Suppressor macrophage treated with lipopolysaccharide for 4 hours (primary cell): Measurements from ENCODE around the gene POLR2E.

Experiments
- DNase-seq: peaks from one replicate; pipeline ENCODE4 v3.0.0-alpha.2; 2020

POLR2E gene

DNA sequence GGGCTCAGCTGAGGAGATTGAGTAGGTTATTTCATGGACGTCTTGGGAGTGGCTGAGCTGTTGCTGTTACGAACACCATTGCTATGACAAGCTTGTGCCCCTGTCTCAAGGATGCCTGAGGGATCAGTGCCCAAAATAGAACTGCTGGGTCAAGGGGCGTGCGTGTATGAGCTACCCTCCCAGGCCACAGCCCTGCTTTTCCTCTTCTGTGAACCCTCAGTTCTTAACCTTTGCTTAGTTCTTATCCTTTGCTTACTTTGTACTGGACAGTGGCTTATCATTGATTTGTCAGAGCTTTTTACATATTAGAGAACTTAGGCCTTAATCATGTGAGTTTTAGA is 19.2 kb downstream of the POLR2E start:
- DNase-seq, result no peak

DNA sequence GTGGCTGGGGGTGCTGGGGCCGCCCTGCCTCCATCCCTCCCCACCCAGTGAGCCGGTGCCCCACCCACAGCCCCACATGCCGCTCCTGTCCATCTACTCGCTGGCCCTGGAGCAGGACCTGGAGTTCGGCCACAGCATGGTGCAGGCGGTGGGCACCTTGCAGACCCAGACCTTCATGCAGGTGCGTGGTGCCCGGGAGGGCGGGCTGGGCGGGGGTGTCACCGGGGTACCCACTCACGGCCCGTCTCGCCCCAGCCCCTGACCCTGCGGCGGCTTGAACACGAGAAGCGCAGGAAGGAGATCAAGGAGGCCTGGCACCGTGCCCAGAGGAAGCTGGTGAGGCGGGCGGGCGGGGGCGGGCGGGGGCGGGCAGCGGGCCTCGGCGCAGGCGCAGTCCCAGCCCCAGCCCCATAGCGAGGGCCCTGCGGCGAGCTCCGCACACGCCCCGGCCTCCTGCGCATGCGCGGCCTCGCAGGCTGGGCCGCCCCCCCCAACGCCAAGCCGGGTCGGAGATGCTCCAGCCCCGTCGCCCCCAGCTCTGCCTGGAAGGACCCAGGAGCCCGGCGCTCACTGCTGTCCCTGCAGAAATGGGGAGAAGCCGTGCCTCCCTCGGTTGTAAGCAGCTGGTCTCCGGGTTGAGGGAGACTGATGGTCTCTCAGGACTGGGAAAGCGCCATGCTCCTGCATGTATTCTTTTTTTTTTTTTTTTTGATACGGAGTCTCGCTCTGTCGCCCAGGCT is 20.5 kb downstream of the POLR2E start:
- DNase-seq, result peak; percentile 86

DNA sequence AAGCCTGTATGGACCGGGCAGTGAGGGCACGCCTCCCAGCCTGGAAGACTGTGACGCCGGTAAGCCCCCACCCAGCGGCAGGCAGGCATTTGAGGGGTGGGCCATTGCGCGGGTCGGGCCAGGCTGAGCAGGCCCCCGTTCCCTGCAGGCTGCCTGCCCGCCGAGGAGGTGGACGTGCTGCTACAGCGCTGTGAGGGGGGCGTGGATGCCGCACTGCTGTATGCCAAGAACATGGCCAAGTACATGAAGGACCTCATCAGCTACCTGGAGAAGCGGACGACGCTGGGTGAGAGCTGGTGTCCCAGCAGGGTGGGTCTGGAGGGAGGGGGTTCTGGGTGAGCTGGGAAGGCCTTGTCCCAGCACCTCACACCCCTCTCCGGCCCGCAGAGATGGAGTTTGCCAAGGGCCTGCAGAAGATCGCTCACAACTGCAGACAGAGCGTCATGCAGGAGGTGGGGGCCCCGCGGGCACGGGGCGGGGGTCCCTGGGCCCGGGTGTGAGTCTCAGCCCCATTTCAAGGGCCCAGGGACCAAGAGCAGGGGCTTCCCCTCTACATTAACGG is 21.1 kb downstream of the POLR2E start:
- no peak for DNase-seq

DNA sequence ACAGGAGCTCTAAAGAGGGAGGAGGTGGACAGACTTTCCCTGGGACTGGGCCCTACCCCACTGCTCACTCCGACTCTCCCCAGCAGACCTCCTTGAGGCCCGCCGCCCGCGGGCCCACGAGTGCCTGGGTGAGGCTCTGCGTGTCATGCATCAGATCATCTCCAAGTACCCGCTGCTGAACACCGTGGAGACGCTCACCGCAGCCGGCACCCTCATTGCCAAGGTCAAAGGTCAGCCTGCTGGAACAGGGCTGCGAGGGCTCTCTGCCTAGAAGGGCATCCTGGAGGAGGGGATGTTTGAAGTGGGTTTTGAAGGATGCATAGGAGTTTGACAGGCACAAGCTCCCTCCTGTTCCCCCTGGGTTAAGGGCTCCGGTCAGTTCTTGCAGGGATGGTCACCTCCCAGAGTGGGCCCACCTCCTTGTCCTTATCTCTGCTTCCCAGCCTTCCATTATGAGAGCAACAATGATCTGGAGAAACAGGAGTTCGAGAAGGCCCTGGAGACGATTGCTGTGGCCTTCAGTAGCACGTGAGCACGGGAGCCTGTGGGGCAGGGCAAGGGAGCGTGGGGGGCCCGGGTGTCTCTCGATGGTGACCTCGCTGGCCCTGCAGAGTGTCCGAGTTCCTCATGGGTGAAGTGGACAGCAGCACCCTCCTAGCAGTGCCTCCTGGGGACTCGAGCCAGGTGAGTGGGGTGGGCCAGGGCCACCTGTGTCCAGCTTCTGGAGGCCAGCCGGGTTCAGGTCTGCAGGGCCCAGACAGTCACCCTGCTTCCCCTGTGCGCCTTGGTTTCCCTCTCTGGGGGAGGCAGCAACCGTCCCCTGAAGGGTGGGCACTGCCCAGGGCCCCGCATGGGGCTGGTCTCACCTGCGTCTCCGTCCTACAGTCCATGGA is 21.9 kb downstream of the POLR2E start:
- DNase-seq, result no peak

DNA sequence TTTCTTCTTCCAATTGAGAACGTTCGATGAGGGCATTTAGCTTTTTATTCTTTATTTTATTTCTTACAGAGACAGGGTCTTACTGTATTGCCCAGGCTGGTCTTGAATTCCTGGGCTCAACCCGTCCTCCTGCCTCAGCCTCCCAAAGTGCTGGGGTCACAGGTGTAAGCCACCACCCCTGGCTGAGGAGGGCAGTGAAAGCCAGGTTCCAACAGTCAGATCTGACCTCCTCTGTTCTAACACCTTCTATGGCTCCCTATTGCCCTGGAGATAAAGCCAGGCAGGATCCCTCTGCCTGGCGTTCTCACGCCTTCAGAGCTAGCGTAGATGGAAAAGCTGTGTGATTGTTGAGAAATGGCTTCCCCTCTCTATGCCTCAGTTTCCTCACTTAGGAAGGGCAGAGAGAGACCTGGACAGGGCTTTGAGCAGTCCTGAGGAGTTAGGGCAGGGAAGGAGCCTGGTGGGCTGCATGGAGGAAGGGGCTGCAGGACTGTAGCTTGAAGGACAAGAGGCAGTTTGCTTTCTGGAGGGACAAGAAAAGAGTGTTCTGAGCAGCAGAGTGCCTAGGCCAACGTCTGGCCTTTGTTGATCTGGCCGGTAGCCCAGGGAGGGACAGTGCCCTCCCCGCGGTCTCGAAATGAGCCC is 22.7 kb downstream of the POLR2E start:
- no peak for DNase-seq

DNA sequence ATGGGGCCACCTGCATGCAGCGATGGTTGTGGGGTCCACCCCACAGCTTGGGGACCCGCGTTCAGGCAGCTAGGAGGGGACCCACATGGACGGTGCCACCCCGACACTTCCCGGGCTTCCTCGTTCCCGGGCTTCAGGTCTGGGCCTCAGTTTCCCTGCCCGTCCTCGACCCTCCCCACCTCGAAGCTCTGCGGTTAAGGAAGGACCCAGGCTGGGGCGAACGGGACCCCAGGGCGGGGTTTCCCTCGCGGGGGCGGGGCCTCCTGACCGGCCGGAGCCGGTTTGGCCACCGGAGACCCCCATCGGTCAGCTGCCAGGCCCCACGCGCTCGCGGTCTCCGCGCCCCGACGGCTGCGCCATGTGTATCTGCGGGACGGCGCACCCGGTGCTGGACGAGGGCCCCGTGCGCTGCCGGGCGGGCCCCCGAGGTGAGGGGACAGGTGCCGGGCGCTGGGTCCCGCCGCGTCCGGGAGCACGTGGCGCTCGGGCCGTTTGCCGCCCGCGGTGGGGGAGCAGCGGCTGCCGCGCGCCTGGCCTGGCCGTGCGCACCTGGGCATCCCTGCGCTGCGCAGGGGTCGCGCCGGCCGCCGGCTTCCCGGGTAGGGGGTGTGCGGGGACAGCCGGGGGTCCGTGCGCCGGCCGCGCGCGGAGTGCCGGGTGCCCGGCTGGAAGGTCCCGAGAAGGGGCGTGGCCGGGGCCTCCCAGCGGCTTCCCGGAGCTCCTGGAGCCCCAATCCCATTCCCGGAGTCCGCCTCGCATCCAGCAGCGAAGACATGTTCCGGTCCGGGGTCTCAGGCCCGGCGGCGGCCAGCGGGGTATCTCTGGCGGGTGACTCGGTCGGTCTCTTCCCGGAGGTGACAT is 24.0 kb downstream of the POLR2E start:
- DNase-seq, result no peak

DNA sequence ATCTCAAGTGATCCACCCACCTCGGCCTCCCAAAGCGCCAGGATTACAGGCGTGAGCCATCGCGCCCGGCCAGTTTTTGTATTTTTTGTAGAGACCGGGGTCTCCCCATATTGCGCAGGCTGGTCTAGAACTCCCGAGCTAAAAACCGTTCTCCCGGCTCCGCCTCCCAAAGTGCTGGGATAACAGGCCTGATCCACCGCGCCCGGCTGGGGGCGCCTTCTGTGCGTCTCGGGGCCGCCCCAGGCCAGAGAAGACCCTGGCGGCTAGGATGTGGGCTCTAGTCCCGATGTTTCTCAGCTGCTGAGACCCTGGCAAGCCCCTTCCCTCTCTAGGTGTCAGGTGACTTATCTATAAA is 24.6 kb downstream of the POLR2E start:
- DNase-seq, result no peak

DNA sequence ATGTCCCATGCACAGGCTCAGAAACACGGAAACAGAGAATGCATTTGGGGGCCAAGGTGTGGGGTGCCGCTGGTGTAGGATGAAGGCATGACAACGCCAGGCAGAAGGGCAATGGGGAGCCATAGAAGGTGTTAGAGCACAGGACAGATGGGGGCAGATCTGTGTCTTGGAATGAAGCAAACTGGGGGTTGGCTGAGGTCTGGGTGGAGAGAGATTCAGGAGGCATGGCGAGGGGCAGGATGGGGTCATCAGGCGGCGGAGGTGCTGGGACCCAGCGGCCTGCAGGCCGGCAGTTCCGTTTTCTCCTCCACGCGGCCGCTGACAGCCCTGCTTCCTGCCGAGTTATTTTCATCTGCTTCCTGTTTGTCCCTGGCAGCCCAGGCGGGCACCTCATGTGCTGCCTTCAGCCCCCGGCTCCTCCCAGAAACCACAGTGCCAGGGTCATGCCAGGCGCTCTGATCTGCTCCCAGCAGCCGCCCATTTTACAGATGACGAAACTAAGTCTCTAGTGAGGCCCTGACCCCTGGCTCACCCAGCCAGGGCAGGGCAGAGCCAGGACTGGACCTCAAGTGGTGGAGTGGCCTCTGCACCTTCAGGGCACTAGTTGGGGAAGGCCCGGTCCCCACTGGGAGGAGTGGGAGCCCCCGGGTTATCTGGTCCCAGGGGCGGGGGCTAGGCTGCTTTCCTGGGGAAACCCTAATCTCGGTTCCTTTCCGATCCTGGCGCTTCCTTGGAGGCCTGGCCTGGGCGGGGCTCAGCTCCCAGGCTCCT is 26.0 kb downstream of the POLR2E start:
- DNase-seq, result peak; percentile 93

DNA sequence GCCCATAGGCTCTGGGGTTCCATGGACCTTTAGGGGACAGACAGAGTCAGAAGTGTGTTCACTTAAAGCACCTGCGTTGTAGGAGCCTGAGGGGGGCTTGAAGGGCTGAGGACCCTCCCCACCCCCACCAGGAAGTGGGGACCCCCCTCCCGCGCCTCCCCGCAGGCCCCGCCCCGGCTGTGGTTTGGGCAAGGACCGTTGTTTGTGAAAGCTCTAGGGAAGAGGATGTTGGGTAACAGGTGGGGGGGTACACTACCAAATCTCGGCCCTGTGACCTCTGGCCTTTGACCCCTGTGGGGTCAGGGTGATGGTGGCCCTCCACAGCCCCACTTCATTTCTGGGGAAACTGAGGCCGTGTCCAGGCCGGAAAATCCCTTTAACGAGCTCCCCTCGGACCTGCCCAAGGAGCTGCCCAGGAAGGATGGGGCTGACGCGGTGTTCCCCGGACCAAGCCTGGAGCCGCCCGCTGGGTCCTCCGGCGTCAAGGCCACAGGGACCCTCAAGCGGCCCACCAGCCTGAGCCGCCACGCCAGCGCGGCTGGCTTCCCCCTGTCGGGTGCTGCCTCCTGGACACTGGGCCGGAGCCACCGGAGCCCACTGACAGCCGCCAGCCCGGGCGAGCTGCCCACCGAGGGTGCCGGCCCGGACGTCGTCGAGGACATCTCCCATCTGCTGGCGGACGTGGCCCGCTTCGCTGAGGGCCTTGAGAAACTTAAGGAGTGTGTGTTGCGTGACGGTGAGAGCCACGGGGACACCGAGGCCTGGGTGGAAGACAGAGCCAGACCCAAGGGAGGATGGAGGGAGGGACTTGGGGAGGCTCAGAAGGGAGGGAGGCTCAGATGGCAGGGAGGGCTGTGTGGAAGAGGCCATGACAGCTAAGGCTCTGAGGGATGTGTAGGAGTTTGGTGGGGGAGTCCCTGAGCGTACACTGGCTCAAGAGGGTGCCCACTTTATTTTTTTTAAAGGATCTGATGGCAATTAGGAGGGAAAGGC is 26.9 kb downstream of the POLR2E start:
- peak; percentile 62 for DNase-seq

DNA sequence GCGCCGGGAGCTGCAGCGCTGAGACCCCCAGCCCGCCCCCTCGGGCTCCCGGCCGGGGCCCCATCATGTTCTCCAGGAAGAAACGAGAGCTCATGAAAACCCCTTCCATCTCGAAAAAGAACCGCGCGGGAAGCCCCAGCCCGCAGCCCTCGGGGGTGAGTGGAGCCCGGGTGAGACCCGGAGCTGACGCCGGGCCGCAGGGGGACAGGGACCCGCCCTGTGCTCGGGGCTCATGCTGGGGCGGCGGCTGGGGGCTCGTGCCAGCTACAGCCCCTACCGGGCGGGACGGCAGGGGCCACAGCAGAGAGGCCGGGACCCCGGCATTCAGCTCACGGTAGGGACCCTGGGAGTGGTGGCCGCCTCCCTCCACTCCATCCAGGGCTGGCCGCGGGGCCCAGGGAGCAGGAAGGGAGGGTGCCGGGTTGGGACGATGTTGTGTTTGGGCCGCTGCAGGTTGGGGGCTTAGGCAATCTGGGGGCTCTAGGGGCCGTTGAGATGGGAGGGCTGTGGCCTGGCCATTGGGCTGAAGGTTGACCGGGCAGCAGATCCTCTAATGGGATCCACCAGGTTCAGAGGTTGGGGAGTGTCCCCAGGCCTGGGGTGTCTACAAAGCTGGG is 27.7 kb downstream of the POLR2E start:
- peak; percentile 44 for DNase-seq

DNA sequence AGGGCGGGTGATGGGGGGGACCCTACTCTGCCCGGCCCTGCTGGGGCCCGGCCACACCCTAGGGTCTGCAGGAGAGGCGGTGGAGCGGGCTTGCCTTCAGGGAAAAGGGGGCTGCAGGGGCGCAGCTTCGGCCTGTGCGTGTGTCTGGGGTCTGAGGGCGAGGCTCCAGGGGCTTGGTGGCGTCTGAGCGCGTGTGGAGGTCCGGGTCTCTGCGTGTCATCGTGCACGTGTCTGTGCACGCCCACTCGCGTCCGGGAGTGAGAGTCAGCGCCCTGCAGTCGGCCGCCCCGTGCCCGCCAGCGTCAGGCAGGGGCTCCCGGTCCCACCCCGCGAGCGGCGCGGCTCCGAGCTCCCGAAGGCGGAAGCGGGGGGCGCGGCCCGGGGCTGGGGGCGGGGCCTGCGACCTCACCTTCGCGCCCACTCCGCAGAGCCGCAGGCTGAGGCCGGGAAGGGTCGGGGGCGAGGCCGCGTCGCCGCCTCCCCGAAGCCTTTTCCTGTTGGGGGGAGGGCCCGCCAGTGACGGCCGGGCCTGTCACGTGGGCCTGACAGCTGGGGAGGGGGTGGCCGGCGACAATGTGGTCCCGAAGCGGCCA is 28.3 kb downstream of the POLR2E start, which contains the start of gene ARHGAP45:
Gene ARHGAP45, plus strand, starts transcription at position 420 of the 593 bp plus-strand sequence. CDS start 239 bp downstream, outside the sequence.
- peak; percentile 84 for DNase-seq

DNA sequence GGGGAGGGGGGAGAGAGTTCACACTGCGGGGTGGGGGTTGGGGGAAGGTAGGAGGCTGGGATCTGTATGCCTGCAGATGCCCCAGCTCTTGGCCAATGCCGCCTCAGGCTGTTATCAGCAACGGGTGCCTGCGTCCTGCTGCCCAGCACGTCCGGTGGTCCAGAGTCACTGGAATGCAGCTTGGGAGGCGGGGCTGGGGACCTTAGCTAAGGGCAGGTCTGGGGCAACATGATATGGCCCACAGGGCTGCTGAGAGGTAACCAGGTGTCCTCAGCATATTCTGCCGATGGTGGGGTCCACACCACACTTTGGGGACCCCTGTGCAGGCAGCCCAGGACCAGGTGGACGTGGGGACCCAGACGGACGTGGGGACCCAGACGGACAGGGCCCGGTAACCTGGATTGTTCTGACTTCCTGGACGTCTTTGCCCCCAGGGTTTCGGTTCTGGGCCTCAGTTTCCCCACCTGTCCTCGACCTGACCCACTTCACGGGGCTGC is 28.9 kb downstream of the POLR2E start:
- no peak for DNase-seq

DNA sequence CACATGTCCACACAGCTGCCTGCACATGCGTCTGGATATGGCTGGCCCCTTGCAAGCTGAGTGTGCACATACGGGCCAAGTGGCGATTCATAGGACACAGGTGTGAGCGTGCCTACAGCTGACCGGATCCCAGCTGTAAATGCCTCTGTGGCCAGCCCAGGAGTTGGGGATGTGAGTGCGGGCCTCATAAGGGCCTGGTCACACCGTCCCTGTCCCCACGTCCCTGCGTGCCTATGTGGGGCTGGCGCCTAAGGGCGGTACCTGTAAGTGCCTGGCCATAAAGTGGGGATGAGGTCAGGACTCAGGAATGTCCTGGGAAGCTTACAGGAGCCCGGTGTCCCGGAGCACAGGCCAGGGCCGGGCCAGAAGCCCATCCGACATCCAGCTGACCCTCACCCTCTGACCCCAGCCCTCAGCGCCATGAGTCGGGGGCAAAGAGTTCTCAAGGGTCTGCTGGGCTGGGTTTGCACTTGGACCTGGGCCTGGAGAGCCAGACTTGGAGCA is 29.5 kb downstream of the POLR2E start:
- DNase-seq, result no peak

DNA sequence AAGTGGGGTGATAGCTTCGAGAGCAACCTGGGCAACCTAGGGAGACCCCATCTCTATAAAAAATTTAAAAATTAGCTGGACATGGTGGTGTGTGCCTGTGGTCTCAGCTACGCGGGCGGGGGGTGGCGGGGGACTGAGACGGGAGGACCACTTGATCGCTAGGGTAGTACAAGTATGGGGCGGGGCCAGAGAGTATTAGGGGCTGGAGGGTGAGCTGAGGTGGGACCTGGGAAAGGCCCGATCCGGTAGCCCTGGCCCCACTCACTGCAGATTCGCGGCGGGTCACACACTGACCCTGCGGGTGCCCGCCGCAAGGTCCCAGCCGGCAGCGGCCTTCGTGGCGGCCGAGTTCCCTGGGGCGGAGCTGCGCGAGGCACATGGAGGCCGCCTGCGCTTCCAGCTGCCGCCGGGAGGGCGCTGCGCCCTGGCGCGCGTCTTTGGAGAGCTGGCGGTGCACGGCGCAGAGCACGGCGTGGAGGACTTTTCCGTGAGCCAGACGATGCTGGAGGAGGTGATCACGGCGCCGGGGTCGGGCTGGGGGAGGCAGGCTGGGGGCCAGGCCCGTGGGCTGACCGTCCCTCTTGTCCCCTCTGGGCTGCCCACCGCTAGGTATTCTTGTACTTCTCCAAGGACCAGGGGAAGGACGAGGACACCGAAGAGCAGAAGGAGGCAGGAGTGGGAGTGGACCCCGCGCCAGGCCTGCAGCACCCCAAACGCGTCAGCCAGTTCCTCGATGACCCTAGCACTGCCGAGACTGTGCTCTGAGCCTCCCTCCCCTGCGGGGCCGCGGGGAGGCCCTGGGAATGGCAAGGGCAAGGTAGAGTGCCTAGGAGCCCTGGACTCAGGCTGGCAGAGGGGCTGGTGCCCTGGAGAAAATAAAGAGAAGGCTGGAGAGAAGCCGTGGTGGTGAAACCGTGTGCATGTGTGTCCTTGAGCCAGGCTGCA is 30.2 kb downstream of the POLR2E start:
- peak; percentile 88 for DNase-seq

DNA sequence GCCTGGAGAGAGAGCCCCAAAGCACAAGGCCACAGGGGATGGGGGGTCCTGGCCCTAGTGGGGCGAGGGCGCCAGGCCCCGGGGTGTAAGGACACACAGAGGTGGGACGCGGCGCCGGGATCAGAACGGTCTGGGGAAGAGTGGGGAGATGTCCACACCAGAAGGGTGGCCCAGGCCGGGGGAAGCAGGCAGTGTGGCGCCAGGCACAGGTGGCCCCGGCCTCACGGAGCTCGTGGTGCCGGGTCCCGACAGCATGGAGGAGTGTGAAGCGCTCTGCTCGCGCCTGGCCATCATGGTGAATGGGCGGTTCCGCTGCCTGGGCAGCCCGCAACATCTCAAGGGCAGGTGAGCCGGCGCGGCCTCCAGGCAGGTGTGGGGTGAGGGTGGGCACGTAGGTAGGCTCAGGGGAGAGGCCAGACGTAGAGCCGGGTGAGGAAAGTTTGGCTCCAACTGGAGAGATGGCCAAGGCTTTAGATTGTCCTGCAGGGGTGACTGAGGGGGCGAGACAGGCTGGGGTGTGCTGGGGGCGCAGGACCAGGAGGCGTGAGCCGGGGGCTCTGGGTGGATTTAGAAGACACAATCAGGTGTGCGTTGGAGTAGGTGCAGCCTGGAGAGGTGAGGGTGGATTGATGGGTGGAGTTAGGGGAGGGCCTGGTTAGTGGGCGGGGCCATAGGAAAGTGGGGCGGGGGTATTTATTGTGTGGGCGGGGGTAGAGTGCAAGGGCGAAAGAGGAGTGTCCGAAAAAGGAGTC is 31.1 kb downstream of the POLR2E start:
- no peak for DNase-seq

DNA sequence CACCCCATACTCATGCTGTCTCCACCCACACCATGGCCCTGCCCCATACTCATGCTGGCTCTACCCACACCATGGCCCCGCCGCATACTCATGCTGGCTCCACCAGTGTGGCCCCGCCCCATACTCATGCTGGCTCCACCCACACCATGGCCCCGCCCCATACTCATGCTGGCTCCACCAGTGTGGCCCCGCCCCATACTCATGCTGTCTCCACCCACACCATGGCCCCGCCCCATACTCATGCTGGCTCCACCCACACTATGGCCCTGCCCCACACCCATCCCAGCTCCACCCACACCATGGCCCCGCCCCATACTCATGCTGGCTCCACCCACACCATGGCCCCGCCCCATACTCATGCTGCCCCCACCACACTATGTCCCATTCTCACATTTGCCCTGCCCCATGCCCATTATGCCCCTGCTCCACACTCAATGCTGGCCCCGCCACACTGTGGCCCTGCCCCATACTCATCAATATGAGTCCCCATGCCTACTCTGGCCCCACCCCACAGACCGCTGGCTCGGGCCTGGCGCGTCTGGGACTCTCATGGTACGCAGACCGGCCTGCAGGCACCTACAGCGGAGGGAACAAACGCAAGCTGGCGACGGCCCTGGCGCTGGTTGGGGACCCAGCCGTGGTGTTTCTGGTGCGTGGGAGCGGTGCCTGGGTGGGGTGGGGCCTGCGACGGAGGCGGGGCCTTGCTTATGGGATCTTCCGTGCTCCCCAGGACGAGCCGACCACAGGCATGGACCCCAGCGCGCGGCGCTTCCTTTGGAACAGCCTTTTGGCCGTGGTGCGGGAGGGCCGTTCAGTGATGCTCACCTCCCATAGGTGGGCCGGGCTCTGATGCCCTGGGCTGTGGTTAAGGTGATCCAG is 31.9 kb downstream of the POLR2E start:
- peak; percentile 42 for DNase-seq
